AG04449 (cell line): Measurements from ENCODE around the gene SYNGR2.
A peak's percentile ranks its signal among the peaks of the same experiment; 100 is the strongest.

Experiments
- CTCF ChIA-PET: fragments of 350-600 bp; formaldehyde crosslinking; extraction: SDS; loops from one replicate; lab custom pipeline; 2021; ENCODE audit warnings: antibody characterized with exemption; lab: Yijun Ruan, JAX
- POLR2A ChIA-PET: fragments of 400-600, 350-600 bp; formaldehyde crosslinking; extraction: SDS; loops from one replicate; lab custom pipeline; 2020; ENCODE audit warnings: antibody characterized with exemption, inconsistent platforms; lab: Yijun Ruan, JAX
- DNase-seq: peaks from one replicate; pipeline ENCODE4 v3.0.0-alpha.2; 2010; ENCODE audit warnings: low read depth, low spot score
- H3K4me3 ChIP-seq: 2 replicates; pipeline ENCODE4 v1.5.1; 2011; ENCODE audit warnings: low read depth, mild to moderate bottlenecking, control low read depth, low read length
- CTCF ChIP-seq: IDR thresholded peaks from one replicate; pipeline ENCODE4 v1.5.1; 2011; ENCODE audit warnings: mild to moderate bottlenecking, moderate library complexity, low read length, control low read depth, inconsistent platforms; ENCODE audit not compliant: insufficient read depth; ENCODE audit errors: missing control alignments

Gene SYNGR2

GRCh38 chr17:78159575-78160158 is 8.7 kb upstream of the SYNGR2 start:
- H3K4me3 ChIP-seq = no peak overlapping the region
- POLR2A ChIA-PET = no interaction called here
- no peak for TF ChIP-seq CTCF

DNA sequence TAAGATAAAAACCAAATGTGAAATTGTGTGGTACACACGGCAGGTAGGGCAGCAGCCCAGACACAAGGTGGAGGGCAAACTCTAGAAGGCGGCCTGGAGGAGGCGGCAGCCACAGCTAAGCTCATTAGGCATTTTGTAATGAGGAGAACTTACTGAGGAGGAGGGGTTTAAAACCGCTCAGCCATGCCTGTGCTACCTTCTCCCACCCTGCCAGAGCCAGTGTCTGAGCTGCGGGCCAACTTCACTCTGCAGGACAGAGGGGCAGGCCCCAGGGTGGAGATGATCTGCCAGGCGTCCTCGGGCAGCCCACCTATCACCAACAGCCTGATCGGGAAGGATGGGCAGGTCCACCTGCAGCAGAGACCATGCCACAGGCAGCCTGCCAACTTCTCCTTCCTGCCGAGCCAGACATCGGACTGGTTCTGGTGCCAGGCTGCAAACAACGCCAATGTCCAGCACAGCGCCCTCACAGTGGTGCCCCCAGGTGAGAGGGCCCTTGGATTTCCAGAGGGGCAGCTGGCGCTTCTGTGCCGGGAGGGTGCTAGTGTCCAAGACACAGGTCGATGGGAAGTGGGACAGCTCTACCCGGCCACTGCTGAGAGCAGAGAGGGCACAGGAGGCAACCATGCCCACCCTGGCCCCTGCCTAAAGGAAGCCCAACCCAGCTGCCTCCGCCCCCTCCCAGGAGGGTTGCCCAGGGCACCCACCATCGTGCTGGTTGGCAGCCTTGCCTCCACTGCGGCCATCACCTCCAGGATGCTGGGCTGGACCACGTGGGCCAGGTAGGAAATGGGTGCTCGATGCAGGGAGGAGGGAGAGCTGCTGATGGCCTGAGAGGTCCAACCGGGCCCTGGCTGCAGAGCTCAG is 4.3 kb upstream of the SYNGR2 start:
- POLR2A ChIA-PET = interaction anchor here (0.5 kb wide), 1 partner anchor 29 kb away, joined by 3 read pairs; no protein-coding TSS in a partner anchor
- no peak for DNase-seq
- CTCF ChIA-PET = interaction anchor here (4.4 kb wide), 1 partner anchor 12 kb away, joined by 28 read pairs; no protein-coding TSS in a partner anchor
- TF ChIP-seq CTCF = no peak
- no peak overlapping the region for H3K4me3 ChIP-seq

More at GRCh38 chr17:78159575-78160158, 8.7 kb upstream of the SYNGR2 start:
- no peak for DNase-seq
- CTCF ChIA-PET = interaction anchor here (0.9 kb wide), 1 partner anchor 10 kb away, joined by 3 read pairs; no protein-coding TSS in a partner anchor

DNA sequence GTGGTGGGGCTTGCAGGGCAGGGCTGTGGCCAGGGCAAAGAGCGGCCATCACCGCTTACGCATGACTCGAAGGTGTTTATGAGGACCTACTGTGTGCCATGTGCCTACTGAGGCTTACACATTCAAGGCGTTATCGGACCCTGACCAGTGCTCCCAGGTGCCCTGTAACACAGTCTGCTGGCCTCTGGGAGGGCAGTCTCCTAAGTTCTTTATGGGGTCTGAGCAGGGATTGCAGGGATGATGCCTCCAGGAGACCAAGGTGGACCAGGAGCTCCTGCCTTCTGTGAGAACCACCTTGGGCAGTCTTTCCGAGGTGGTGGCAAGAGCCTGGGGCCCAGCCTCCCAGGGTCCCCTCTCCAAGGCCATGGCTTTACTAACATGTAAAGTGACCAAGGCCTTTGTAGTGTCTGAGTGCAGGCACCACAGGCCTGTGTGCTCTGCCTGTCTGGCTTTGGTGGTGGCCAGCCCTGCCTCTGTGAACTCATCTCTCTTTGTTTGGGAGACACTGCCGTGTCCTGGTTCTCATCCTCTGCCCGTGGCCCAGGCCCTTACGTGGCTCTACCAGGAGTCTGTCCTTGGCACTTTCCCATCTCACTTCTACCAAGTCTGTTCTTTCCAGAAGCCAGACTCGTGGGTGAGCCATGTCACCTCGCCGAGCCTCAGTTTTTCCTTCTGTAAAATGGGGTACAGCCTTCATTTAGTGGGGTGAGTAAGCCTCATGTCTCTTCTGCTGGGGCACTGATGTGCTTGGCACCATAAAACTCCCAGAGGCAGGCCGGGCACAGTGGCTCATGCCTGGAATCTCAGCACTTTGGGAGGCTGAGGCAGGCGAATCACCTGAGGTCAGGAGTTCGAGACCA is 3.4 kb upstream of the SYNGR2 start:
- no peak for DNase-seq
- TF ChIP-seq CTCF = no peak
- CTCF ChIA-PET = interaction anchor here (4.4 kb wide), 1 partner anchor 11 kb away, joined by 28 read pairs; no protein-coding TSS in a partner anchor
- POLR2A ChIA-PET = no interaction called here
- H3K4me3 ChIP-seq = no peak overlapping the region

DNA sequence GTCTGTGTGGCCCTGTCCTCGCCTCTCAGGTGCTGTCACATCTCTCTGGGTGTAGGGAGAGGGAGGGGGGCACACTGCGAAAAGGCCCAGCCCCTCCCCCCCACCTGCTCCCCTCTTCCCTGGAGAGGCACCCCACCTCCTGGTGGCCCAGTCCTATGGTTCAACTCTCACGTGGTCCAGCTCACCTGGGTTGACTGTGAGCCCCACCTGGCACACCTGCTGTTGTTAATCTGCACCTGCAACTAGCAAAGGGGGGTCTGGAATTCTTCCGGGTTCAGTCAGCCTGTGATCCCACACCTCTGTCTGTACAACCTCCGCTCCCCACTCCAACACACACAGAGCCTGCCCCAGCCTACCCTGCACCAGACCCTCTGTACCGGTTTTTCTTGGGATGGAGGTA is 2.0 kb upstream of the SYNGR2 start:
- DNase-seq = no peak
- TF ChIP-seq CTCF = no peak
- ChIA-PET POLR2A (interaction anchor here (0.8 kb wide), 1 partner anchor 22 kb away, joined by 3 read pairs; no protein-coding TSS in a partner anchor), CTCF (interaction anchor here (2.3 kb wide), 1 partner anchor 10 kb away, joined by 11 read pairs; no protein-coding TSS in a partner anchor)
- H3K4me3 ChIP-seq = no peak overlapping the region

DNA sequence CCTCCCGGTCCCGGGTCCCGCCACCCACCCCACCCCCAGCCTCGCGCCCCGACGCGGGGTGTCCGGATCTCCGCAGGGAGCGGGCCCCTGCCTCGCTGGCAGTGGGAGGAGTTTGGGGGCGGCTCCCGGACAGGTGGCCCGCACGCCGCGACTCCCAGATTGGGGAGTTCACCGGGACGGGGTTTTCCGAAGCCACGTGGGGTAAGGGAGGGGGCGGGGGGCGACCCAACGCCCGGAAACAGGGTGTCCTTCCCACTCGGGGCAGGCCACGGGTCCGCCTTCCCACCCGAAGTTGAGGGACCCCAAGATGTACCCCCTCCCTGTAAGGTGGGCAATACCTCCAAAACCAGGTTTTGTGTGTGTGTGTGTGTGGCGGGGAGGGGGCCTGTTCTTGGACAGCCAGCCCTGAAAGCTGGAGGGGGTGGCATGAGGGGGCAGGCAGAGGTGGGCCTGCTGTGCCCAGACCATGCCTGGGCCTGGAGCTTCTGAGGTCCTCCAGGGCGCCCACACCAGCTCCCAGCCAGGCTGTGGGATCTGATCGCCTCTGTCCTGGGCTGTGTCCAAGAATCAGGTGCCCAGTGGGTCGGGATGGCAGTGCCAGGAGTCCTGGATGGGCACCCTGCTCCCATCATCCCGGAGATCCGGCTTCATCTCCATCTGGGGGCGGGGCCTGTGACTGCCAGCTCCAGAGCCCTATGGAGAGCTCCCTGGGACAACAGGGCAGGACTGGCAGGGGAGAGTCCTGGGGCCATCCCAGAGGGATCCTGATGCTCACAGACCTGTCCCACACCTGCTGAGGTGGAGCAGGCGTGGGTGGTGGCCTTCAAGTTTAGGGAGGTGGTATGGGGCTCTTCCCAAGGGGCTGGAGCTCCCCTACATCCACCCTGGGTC is 767 bp downstream of the SYNGR2 start:
- peak overlapping the region; percentile 55 for H3K4me3 ChIP-seq
- DNase-seq = no peak
- ChIA-PET CTCF (interaction anchor here (0.8 to 10.8 kb wide), 5 partner anchors 9 to 56 kb away, joined by 3 to 119 read pairs (median 4); partner anchors contain the start of genes AFMID and TK1), POLR2A (no interaction called here)
- TF ChIP-seq CTCF = no peak
